Renal cortical epithelial cell (primary cell): ENCODE measurements around the gene DNAJB5. TPM values are rescaled to one million over a fixed set of nuclear protein-coding genes. Genes with fewer than 3 reads are reported as not detected.
"Not testable (repeated sequence)": the region's sequence is repeated elsewhere in the genome, so short reads cannot be mapped to it uniquely, and the experiment has no call there.

Source experiments
- DNase-seq: peaks from one replicate; pipeline ENCODE4 v3.0.0-alpha.2; 2011; ENCODE audit warnings: low read depth
- total RNA-seq: library from RNA; depleted of rRNA; stranded (reverse); fragments of >200 nt; gene quantifications from 2 replicates; pipeline ENCODE4 v1.2.3, GENCODE V29; 2014

The DNAJB5 gene
- total RNA-seq, 1 donor from 2014 or later = 8.7 TPM

DNA sequence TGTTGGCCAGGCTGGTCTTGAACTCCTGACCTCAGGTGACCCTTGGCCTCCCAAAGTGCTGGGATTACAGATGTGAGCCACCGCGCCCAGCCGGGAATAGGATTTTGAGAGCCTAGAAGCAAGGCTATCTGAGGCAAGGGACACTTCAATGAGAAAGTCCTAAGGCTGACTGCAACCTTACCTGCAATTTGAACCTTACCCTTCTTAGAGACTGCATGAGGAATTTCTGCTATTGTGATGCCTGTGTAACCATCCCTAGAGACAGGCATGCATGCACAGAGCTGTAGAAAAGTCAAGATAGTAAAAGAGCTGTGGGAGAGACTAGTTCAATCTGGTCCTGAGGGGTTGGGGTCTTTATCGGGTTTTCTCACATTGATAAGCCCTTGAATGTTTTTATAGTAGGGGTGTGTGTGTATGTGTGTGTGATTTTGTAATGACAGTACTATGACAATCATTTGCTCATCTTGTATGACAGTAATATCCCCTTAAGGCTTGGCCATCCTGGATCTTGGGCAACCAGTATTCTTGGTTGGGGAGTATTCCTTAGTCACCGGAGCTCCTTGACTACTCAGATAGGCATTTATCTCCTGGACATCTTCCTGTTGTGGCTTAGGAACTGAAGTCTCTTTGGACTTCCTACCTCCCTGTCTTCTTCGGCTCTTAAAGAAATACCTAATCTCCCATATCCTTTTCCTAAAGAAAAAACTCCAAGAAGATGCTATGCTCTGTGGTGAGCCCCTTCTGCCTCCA, 11.2 kb downstream of the DNAJB5 start:
- peak; percentile 69 for DNase-seq

- DNase-seq = no peak
Measured at GRCh38 chr9:35001285-35001677, 11.7 kb downstream of the DNAJB5 start.

- DNase-seq = peak; percentile 62
Measured at GRCh38 chr9:35001803-35002502, 12.4 kb downstream of the DNAJB5 start.

GRCh38 chr9:35002623-35003022, 13.1 kb downstream of the DNAJB5 start:
- DNase-seq = no peak

- not testable (repeated sequence) for DNase-seq
Measured at GRCh38 chr9:35004299-35004698, 14.8 kb downstream of the DNAJB5 start.

GRCh38 chr9:35010351-35010958, 20.9 kb downstream of the DNAJB5 start:
- DNase-seq = no peak

- no peak for DNase-seq
Measured at GRCh38 chr9:35014517-35014916, 25.0 kb downstream of the DNAJB5 start.

- not testable (repeated sequence) for DNase-seq
Measured at GRCh38 chr9:35023443-35023842, 33.9 kb downstream of the DNAJB5 start.

DNA sequence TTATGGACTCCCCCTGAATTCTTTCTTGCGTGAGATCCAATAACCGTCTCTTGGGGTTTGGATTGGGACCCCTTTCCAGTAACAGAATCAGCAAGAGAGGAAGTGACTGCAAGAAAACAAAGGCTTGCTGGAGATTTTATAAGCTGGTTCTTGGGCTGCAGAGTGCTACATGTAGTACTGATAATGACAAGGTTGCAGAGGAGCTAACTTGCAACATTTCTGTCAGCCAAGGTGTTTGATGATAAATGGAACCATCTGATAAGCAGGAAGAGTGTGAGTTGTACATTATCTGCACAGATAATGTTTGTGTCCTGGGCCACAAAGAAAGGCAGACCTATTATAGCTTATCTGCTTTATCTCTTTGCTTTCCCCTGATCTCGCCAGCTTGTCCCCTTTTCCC, 37.1 kb downstream of the DNAJB5 start:
- no peak for DNase-seq

GRCh38 chr9:35027374-35027773, 37.8 kb downstream of the DNAJB5 start:
- no peak for DNase-seq

GRCh38 chr9:35027860-35028259, 38.3 kb downstream of the DNAJB5 start:
- DNase-seq = no peak

DNA sequence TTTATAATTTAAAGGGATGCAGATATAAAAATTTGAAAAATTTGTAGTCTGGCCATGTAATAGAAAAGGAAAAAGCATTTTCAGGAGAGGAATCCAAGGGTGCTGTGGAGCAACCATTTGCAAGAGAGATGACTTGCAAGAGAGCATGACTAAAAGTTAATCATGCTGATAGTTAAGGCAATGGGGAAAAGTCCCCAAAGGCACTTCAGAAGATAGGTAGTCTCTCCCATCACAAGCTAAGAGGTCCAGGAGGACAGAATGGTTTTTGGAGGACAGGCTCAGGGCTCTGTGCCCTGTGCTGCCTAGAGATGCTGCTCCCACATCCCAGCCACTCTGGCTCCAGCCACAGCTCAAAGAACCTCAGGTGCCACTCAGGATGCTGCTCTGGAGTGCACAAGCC, 38.8 kb downstream of the DNAJB5 start:
- DNase-seq = no peak

GRCh38 chr9:35029241-35029640, 39.7 kb downstream of the DNAJB5 start:
- DNase-seq = no peak

DNA sequence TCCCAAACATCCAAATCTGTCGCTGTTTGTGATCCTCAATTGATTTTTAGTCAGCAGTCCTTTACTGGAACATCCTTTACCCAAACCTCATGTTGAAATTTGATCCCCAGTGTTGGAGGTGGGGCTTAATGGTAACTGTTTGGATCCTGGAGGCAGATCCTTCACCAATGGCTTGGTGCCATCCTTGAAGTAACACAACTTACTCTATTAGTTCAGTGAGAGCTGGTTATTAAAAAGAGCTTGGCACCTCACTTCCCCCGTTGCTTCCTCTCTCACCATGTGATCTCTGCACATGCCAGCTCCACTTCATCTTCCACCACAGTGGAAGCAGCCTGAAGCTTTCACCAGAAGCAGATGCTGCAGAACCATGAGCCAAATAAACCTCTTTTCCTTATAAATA, 40.3 kb downstream of the DNAJB5 start:
- no peak for DNase-seq

- no peak for DNase-seq
Measured at GRCh38 chr9:35033101-35033500, 43.6 kb downstream of the DNAJB5 start.

DNA sequence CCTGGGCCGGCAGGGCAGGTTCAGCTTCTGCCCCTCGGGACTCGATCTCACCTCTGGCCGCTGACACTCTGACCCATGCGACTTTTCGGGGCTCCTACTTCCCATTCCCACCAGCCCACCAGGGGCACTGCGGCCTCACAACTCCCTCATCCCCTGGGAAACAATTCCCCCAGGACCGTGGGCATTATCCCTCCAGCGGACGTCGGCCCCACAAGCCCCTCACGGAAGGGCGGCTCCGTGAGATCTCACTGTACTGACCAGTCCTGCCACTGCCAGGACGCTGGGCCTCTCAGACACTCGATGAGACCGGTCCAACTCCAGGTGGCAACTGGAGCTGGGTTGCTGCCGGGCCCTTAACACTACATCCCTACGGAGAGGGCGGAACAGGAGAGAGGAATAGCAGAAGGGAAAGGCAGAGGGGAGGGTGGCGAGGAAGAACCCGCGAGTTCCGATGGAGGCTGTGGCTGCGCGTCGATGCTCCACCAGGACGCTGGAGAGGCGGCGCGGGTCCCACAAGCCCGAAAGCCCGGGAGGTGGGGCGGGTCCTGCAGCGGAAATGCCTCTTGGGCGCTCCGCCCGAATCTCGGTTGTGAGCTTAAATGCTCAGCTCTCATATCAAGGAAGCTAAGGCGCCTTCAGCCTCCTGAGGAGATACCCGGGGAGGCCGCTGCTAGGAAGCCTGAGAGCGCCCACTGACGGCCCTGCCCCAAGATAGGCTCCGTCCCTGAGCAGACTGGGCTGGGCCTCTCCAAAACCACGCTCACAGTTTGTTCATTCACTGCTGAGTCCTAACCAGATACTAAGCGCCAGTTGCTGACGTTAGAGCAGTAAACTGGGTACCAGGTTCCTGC, 46.5 kb downstream of the DNAJB5 start:
- DNase-seq = no peak

DNA sequence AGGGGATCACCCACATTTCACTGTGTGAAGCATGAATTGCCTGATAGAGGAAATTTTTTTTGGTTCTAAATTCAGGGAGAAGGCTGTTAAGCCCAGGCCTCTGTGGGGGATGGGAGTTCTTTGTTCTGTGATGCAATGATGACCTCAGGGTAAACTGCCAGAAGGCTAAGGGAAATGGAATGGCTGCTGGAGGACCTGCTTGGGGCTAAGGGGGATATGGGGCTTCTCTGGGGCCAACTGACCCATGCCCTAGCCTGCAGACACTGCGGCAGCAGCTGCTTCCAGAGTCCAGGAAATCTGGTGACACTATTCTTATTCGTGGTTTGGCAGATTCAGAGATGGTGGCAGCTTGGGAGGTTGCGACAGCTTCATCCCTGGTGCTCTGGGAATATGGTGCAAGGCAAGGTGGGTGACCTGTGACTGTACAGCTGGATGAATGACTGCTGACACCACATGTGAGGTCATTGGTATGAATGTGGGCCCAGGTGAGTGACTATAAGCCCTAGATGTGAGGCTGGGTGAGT, 52.6 kb downstream of the DNAJB5 start:
- peak; percentile 63 for DNase-seq

- no peak for DNase-seq
Measured at GRCh38 chr9:35042891-35043545, 53.5 kb downstream of the DNAJB5 start.

GRCh38 chr9:35044071-35044470, 54.5 kb downstream of the DNAJB5 start:
- DNase-seq = no peak
